HepG2 (cell line): ENCODE data around the gene CNP. TPM values are rescaled to one million over a fixed set of nuclear protein-coding genes. Genes with fewer than 3 reads are reported as not detected.
A peak's percentile ranks its signal among the peaks of the same experiment; 100 is the strongest.

Experiments
- IKZF4 ChIP-seq: sonication (generic); formaldehyde crosslinking; IDR thresholded peaks from 2 replicates; pipeline ENCODE4 v1.5.1; 2020; ENCODE audit warnings: borderline replicate concordance, mild to moderate bottlenecking, low read depth, missing genetic modification reagents; ENCODE audit errors: not compliant biosample characterization
- POLR2G ChIP-seq: fragments of 200-400 bp; formaldehyde crosslinking; IDR thresholded peaks from 2 replicates; pipeline ENCODE4 v1.6.1; 2018; ENCODE audit warnings: mild to moderate bottlenecking, low read depth, low read length, moderate library complexity
- RARA ChIP-seq: IDR thresholded peaks from 2 replicates; pipeline ENCODE4 v1.6.1; 2016; ENCODE audit warnings: missing genetic modification reagents, missing compliant biosample characterization
- RBAK ChIP-seq: sonication (generic); formaldehyde crosslinking; IDR thresholded peaks from 2 replicates; pipeline ENCODE4 v1.5.1; 2020; ENCODE audit warnings: mild to moderate bottlenecking, missing genetic modification reagents
- SRSF9 ChIP-seq: fragments of 200-400 bp; formaldehyde crosslinking; IDR thresholded peaks from 2 replicates; pipeline ENCODE4 v1.6.1; 2018; ENCODE audit warnings: borderline replicate concordance, mild to moderate bottlenecking, low read depth, low read length; ENCODE audit not compliant: insufficient read depth, poor library complexity, severe bottlenecking
- ZNF432 ChIP-seq: sonication (generic); formaldehyde crosslinking; IDR thresholded peaks from 2 replicates; pipeline ENCODE4 v1.5.0; 2020; ENCODE audit warnings: missing genetic modification reagents, mild to moderate bottlenecking, borderline replicate concordance
- ZNF556 ChIP-seq: sonication (generic); formaldehyde crosslinking; IDR thresholded peaks from 2 replicates; pipeline ENCODE4 v1.4.0; 2020; ENCODE audit warnings: mild to moderate bottlenecking, missing genetic modification reagents, borderline replicate concordance
- ZNF747 ChIP-seq: sonication (generic); formaldehyde crosslinking; IDR thresholded peaks from 2 replicates; pipeline ENCODE4 v1.8.1; 2023; ENCODE audit warnings: missing genetic modification reagents, mild to moderate bottlenecking, borderline replicate concordance
- polyA plus RNA-seq, 8 experiments: library from polyadenylated mRNA; depleted of rRNA in 3 of 8; stranded (reverse) in 7 of 8; unstranded in 1 of 8; fragments of >200 nt; fragmentation: Illumina TruSeq in 4 of 8; extraction: Trizol in 4 of 8; gene quantifications; 2 replicates each; pipeline versions ENCODE4 v1.2.1 to v1.2.3, GENCODE V29; 2011 to 2016; ENCODE audit warnings: low read depth in 4 of 8, missing spikeins in 1 of 8, mixed read lengths in 1 of 8; ENCODE audit not compliant: insufficient read depth in 1 of 8
- total RNA-seq, 5 experiments: library from RNA; depleted of rRNA; stranded (reverse); fragments of >200 nt; fragmentation: Illumina TruSeq; extraction: Trizol; gene quantifications; 2 replicates each; pipeline ENCODE4 v1.2.3, GENCODE V29; 2016; ENCODE audit warnings: low read depth in 1 of 5
- TF ChIP-seq, protein P1 (sequence below): sonication (generic); formaldehyde crosslinking; IDR thresholded peaks from 2 replicates; pipeline ENCODE4 v1.5.0; 2020; ENCODE audit warnings: mild to moderate bottlenecking, missing genetic modification reagents, borderline replicate concordance
- TF ChIP-seq, protein P2 (sequence below): sonication (generic); formaldehyde crosslinking; IDR thresholded peaks from 2 replicates; pipeline ENCODE4 v1.5.1; 2020; ENCODE audit warnings: missing genetic modification reagents, mild to moderate bottlenecking, borderline replicate concordance
- TF ChIP-seq, protein P3 (sequence below): sonication (generic); formaldehyde crosslinking; IDR thresholded peaks from 2 replicates; pipeline ENCODE4 v1.4.0; 2020; ENCODE audit warnings: missing genetic modification reagents
- TF ChIP-seq, protein P4 (sequence below): sonication (generic); formaldehyde crosslinking; IDR thresholded peaks from 2 replicates; pipeline ENCODE4; 2020; ENCODE audit warnings: missing genetic modification reagents, mild to moderate bottlenecking, borderline replicate concordance

The CNP gene
- total and polyA plus RNA-seq, 2 of the 13 experiments (the other 11 are each of a cell fraction or from before 2014, with no cell fraction given) = 97.2 to 161 TPM

GRCh38 chr17:41957031-41957868 is 9.3 kb upstream of the CNP start (continued):
- TF ChIP-seq RARA (peak; percentile 25; the same call in 1 of the 2 replicates), SRSF9 (no peak), RBAK (no peak), POLR2G (peak; percentile 53), ZNF432 (no peak), ZNF747 (CRISPR knock-in tag) (no peak), IKZF4 (no peak), ZNF556 (0 out of 2 replicates have a peak, but pooled peaks have one; percentile 70)
- TF ChIP-seq, protein P1, sequence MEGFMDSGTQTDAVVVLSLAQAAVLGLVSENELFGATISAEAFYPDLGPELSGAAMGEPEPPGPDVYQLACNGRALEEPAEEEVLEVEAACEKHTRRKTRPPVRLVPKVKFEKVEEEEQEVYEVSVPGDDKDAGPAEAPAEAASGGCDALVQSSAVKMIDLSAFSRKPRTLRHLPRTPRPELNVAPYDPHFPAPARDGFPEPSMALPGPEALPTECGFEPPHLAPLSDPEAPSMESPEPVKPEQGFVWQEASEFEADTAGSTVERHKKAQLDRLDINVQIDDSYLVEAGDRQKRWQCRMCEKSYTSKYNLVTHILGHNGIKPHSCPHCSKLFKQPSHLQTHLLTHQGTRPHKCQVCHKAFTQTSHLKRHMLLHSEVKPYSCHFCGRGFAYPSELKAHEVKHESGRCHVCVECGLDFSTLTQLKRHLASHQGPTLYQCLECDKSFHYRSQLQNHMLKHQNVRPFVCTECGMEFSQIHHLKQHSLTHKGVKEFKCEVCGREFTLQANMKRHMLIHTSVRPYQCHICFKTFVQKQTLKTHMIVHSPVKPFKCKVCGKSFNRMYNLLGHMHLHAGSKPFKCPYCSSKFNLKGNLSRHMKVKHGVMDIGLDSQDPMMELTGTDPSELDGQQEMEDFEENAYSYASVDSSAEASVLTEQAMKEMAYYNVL = peak; percentile 99
- TF ChIP-seq, protein P2, sequence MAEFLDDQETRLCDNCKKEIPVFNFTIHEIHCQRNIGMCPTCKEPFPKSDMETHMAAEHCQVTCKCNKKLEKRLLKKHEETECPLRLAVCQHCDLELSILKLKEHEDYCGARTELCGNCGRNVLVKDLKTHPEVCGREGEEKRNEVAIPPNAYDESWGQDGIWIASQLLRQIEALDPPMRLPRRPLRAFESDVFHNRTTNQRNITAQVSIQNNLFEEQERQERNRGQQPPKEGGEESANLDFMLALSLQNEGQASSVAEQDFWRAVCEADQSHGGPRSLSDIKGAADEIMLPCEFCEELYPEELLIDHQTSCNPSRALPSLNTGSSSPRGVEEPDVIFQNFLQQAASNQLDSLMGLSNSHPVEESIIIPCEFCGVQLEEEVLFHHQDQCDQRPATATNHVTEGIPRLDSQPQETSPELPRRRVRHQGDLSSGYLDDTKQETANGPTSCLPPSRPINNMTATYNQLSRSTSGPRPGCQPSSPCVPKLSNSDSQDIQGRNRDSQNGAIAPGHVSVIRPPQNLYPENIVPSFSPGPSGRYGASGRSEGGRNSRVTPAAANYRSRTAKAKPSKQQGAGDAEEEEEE (CRISPR knock-in tag) = no peak
- TF ChIP-seq, protein P3, sequence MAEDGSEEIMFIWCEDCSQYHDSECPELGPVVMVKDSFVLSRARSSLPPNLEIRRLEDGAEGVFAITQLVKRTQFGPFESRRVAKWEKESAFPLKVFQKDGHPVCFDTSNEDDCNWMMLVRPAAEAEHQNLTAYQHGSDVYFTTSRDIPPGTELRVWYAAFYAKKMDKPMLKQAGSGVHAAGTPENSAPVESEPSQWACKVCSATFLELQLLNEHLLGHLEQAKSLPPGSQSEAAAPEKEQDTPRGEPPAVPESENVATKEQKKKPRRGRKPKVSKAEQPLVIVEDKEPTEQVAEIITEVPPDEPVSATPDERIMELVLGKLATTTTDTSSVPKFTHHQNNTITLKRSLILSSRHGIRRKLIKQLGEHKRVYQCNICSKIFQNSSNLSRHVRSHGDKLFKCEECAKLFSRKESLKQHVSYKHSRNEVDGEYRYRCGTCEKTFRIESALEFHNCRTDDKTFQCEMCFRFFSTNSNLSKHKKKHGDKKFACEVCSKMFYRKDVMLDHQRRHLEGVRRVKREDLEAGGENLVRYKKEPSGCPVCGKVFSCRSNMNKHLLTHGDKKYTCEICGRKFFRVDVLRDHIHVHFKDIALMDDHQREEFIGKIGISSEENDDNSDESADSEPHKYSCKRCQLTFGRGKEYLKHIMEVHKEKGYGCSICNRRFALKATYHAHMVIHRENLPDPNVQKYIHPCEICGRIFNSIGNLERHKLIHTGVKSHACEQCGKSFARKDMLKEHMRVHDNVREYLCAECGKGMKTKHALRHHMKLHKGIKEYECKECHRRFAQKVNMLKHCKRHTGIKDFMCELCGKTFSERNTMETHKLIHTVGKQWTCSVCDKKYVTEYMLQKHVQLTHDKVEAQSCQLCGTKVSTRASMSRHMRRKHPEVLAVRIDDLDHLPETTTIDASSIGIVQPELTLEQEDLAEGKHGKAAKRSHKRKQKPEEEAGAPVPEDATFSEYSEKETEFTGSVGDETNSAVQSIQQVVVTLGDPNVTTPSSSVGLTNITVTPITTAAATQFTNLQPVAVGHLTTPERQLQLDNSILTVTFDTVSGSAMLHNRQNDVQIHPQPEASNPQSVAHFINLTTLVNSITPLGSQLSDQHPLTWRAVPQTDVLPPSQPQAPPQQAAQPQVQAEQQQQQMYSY = no peak
- TF ChIP-seq, protein P4, sequence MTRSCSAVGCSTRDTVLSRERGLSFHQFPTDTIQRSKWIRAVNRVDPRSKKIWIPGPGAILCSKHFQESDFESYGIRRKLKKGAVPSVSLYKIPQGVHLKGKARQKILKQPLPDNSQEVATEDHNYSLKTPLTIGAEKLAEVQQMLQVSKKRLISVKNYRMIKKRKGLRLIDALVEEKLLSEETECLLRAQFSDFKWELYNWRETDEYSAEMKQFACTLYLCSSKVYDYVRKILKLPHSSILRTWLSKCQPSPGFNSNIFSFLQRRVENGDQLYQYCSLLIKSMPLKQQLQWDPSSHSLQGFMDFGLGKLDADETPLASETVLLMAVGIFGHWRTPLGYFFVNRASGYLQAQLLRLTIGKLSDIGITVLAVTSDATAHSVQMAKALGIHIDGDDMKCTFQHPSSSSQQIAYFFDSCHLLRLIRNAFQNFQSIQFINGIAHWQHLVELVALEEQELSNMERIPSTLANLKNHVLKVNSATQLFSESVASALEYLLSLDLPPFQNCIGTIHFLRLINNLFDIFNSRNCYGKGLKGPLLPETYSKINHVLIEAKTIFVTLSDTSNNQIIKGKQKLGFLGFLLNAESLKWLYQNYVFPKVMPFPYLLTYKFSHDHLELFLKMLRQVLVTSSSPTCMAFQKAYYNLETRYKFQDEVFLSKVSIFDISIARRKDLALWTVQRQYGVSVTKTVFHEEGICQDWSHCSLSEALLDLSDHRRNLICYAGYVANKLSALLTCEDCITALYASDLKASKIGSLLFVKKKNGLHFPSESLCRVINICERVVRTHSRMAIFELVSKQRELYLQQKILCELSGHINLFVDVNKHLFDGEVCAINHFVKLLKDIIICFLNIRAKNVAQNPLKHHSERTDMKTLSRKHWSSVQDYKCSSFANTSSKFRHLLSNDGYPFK (CRISPR knock-in tag) = no peak
